GM12878 (cell line): ENCODE data around the gene PAPOLA. TPM values are rescaled to one million over a fixed set of nuclear protein-coding genes. Genes with fewer than 3 reads are reported as not detected.

Experiments
- ATAC-seq: fragments of 200-7000 bp; cut with Tn5 transposase; 3 replicates; pipeline ENCODE4 v1.9.1; 2020; ENCODE audit warnings: mild to moderate bottlenecking, moderate library complexity
- BruUV-seq: library from RNA; stranded (reverse); fragments of 400-500 nt; replicated peaks from 2 replicates; lab custom pipeline; 2021; lab: Mats Ljungman, UMichigan
- CTCF ChIA-PET: fragments of 300-600 bp; sonication (Branson Sonifier 250); formaldehyde crosslinking; extraction: SDS; loops from one replicate; lab custom pipeline; 2021; ENCODE audit warnings: inconsistent platforms; lab: Yijun Ruan, JAX
- POLR2A ChIA-PET: fragments of 350-600 bp; formaldehyde crosslinking; extraction: SDS; loops from one replicate; lab custom pipeline; 2021; ENCODE audit warnings: inconsistent platforms; lab: Charles Lee
- RAD21 ChIA-PET: fragments of 300-600 bp; sonication (Branson Sonifier 250); formaldehyde crosslinking; loops from one replicate; lab custom pipeline; 2023; ENCODE audit warnings: antibody characterized with exemption; ENCODE audit not compliant: unreplicated experiment; lab: Charles Lee
- SMC1A ChIA-PET: fragments of 300-600 bp; sonication (Branson Sonifier 250); formaldehyde crosslinking; loops from one replicate; lab custom pipeline; 2023; ENCODE audit not compliant: unreplicated experiment, uncharacterized antibody; lab: Charles Lee
- DNase-seq: peaks from one replicate; pipeline ENCODE4 v3.0.0-alpha.2; 2011; ENCODE audit warnings: low read depth, low spot score
- FAIRE-seq: peaks from 3 replicates; lab custom pipeline; 2011; peaks lifted over from hg19 to GRCh38; lab: Jason Lieb, UNC
- H2AFZ ChIP-seq: 2 replicates; pipeline ENCODE4 v1.6.0; 2011; ENCODE audit warnings: low read depth, low read length, control low read depth; ENCODE audit not compliant: control insufficient read depth
- H3K27ac ChIP-seq: 2 replicates; pipeline ENCODE4 v1.5.1; 2011; ENCODE audit warnings: control low read depth; ENCODE audit not compliant: control insufficient read depth, insufficient read depth
- H3K27me3 ChIP-seq, 2 experiments: replicated peaks in 1 of 2; 2 replicates each; pipeline versions ENCODE4 v1.6.0 to v1.6.1; 2011; ENCODE audit warnings: low read length in 1 of 2; ENCODE audit not compliant: control insufficient read depth in 2 of 2, insufficient read depth in 2 of 2
- H3K36me3 ChIP-seq, 2 experiments: 2 replicates each; pipeline ENCODE4 v1.5.1; 2011; ENCODE audit warnings: low read length in 1 of 2; ENCODE audit not compliant: control insufficient read depth in 2 of 2, insufficient read depth in 2 of 2
- H3K4me1 ChIP-seq: 2 replicates; pipeline ENCODE4 v1.6.1; 2011; ENCODE audit warnings: mild to moderate bottlenecking, low read length, moderate library complexity, mixed read lengths; ENCODE audit not compliant: control insufficient read depth, insufficient read depth
- H3K4me2 ChIP-seq: 2 replicates; pipeline ENCODE4 v1.6.0; 2011; ENCODE audit warnings: control low read depth; ENCODE audit not compliant: control insufficient read depth, insufficient read depth
- H3K4me3 ChIP-seq: fragments of 200-600 bp; sonication (generic); 2 replicates; pipeline ENCODE4 v1.5.1; 2016
- H3K79me2 ChIP-seq: 2 replicates; pipeline ENCODE4 v1.6.0; 2011; ENCODE audit warnings: low read length; ENCODE audit not compliant: control insufficient read depth, insufficient read depth
- H3K9ac ChIP-seq: 2 replicates; pipeline ENCODE4 v1.8.0; 2011; ENCODE audit warnings: low read length, control low read depth, mixed read lengths; ENCODE audit not compliant: control insufficient read depth, insufficient read depth
- H3K9me3 ChIP-seq: replicated peaks from 3 replicates; pipeline ENCODE4 v1.5.1; 2011; ENCODE audit warnings: mild to moderate bottlenecking, low read length; ENCODE audit not compliant: control insufficient read depth, insufficient read depth
- H4K20me1 ChIP-seq: 2 replicates; pipeline ENCODE4 v1.6.0; 2011; ENCODE audit not compliant: control insufficient read depth, insufficient read depth
- CHD1 ChIP-seq: IDR thresholded peaks from 2 replicates; pipeline ENCODE4 v1.6.1; 2012; ENCODE audit warnings: low read depth, low read length, improper control_type of control experiment
- CREM ChIP-seq: IDR thresholded peaks from 2 replicates; pipeline ENCODE4 v1.6.1; 2014; ENCODE audit warnings: antibody characterized with exemption, low read depth
- EZH2 ChIP-seq: IDR thresholded peaks from 2 replicates; pipeline ENCODE4 v1.6.1; 2012; ENCODE audit warnings: low read depth, mild to moderate bottlenecking, control low read depth, inconsistent platforms, low read length, borderline replicate concordance; ENCODE audit not compliant: control insufficient read depth
- FOXM1 ChIP-seq: IDR thresholded peaks from 2 replicates; pipeline ENCODE4 v1.6.1; 2012; ENCODE audit warnings: low read depth, mild to moderate bottlenecking, inconsistent platforms, low read length, moderate library complexity
- PAX8 ChIP-seq: fragments of 450-650 bp; IDR thresholded peaks from 2 replicates; pipeline ENCODE4 v1.6.1; 2017; ENCODE audit warnings: mild to moderate bottlenecking, moderate library complexity
- SMC3 ChIP-seq: IDR thresholded peaks from 2 replicates; pipeline ENCODE4 v1.6.1; 2011; ENCODE audit warnings: low read length, improper control_type of control experiment, borderline replicate concordance
- ZNF274 ChIP-seq: IDR thresholded peaks from one replicate; pipeline ENCODE4 v1.8.0; 2011; ENCODE audit not compliant: insufficient read length, insufficient read depth
- WGBS: methylation state at CpG from one replicate; pipeline ENCODE4 v1.1.6; 2016; ENCODE audit warnings: low lambda C conversion rate; ENCODE audit not compliant: insufficient replicate concordance, insufficient coverage; ENCODE audit errors: missing lambda C conversion rate; 5-methylcytosine and 5-hydroxymethylcytosine counted together
- in situ Hi-C: fragments of 300-500 bp; cut with MboI; formaldehyde crosslinking; loops from 9 replicates; pipeline ENCODE4 v1.14.3; 2018; ENCODE audit warnings: mixed read lengths
- intact Hi-C: fragments of 100-400 bp; cut with micrococcal nuclease; formaldehyde crosslinking; loops from one replicate; pipeline ENCODE4 v1.14.2; 2022; ENCODE audit not compliant: unreplicated experiment
- polyA plus RNA-seq, 11 experiments: library from polyadenylated mRNA; depleted of rRNA in 4 of 11; unstranded in 6 of 11; stranded (reverse) in 5 of 11; fragments of >200 nt; fragmentation: Nextera tagmentation in 4 of 11; fragmentation: Illumina TruSeq in 1 of 11; extraction: Ambion mirVana in 4 of 11; extraction: Trizol in 1 of 11; gene quantifications; 1 replicate in 1 of 11; 2 replicates in 10 of 11; pipeline versions ENCODE4 v1.2.1 to v1.2.3, GENCODE V29; 2011 to 2016; ENCODE audit warnings: inconsistent platforms in 2 of 11, missing spikeins in 2 of 11, low read depth in 1 of 11
- total RNA-seq, 4 experiments: library from RNA; depleted of rRNA in 3 of 4; stranded (reverse); fragments of >200 nt in 3 of 4; fragmentation: Illumina TruSeq in 1 of 4; extraction: Trizol in 1 of 4; gene quantifications; 2 replicates each; pipeline versions ENCODE4 v1.2.1 to v1.2.3, GENCODE V29; 2013 to 2021
- TF ChIP-seq, protein P1 (sequence below): IDR thresholded peaks from 2 replicates; pipeline ENCODE4 v1.6.1; 2011; ENCODE audit warnings: low read depth, low read length, improper control_type of control experiment, borderline replicate concordance
- TF ChIP-seq, protein P2 (sequence below): fragments of 150-350 bp; IDR thresholded peaks from 2 replicates; pipeline ENCODE4 v1.6.1; 2014; ENCODE audit warnings: mild to moderate bottlenecking, low read depth, low read length

The PAPOLA gene
- total and polyA plus RNA-seq, 10 of the 15 experiments (the other 5 are each of a cell fraction or from before 2014, with no cell fraction given): 46.0 to 185 (median 114) TPM

DNA sequence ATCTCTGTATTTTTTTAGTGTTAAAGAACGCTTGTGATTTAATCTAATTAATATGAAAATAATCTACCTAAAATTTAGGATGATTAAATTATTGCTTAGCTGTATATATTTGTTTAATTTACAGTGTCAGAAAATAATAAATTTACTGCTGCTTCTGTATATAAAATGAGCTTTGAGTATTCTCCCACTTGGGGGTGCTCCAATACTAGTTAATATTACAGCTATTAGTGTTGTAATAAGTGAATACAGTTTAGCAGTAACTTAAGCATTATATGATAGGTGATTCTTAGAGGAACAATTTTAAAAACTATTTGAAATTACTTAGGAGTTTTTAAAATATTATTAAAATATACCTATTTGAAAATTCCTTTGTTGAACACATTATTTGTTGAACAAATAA lies 62.2 kb downstream of the PAPOLA start:
- Histone ChIP-seq H2AFZ (no peak overlapping the region), H3K9me3 (no peaks in the 10 kb centered on the region), H4K20me1 (no peaks in the 10 kb centered on the region), H3K4me3 (no peak overlapping the region), H3K79me2 (no peaks in the 10 kb centered on the region), H3K27me3 (no peaks in the 10 kb centered on the region), H3K27ac (no peak overlapping the region), H3K4me1 (no peaks in the 10 kb centered on the region), H3K36me3 (peaks cover 0 to 26% of the 10 kb centered on the region in 2 experiments; a peak in 2 of 4 replicates), H3K9ac (no peak overlapping the region), H3K4me2 (no peak overlapping the region)
- no TSS peak for BruUV-seq
- FAIRE-seq (no peak), DNase-seq (no peak), ATAC-seq (no peak)
- intact Hi-C loops (no loop called here), in situ Hi-C loops (no loop called here)
- ChIA-PET POLR2A (no interaction called here), SMC1A (interaction anchor here (1.2 to 4.7 kb wide), 4 partner anchors 11 to 289 kb away, joined by 3 to 31 read pairs (median 4); no protein-coding TSS in a partner anchor), CTCF (interaction anchor here (0.9 to 8.4 kb wide), 7 partner anchors 9 to 289 kb away, joined by 3 to 93 read pairs (median 4); no protein-coding TSS in a partner anchor), RAD21 (interaction anchor here (0.6 to 6.6 kb wide), 2 partner anchors 85 to 176 kb away, joined by 3 to 41 read pairs; no protein-coding TSS in a partner anchor)
- TF ChIP-seq, protein P1, sequence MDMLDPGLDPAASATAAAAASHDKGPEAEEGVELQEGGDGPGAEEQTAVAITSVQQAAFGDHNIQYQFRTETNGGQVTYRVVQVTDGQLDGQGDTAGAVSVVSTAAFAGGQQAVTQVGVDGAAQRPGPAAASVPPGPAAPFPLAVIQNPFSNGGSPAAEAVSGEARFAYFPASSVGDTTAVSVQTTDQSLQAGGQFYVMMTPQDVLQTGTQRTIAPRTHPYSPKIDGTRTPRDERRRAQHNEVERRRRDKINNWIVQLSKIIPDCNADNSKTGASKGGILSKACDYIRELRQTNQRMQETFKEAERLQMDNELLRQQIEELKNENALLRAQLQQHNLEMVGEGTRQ: no peak
- no peak for TF ChIP-seq EZH2
- TF ChIP-seq, protein P2, sequence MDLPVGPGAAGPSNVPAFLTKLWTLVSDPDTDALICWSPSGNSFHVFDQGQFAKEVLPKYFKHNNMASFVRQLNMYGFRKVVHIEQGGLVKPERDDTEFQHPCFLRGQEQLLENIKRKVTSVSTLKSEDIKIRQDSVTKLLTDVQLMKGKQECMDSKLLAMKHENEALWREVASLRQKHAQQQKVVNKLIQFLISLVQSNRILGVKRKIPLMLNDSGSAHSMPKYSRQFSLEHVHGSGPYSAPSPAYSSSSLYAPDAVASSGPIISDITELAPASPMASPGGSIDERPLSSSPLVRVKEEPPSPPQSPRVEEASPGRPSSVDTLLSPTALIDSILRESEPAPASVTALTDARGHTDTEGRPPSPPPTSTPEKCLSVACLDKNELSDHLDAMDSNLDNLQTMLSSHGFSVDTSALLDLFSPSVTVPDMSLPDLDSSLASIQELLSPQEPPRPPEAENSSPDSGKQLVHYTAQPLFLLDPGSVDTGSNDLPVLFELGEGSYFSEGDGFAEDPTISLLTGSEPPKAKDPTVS: no peak
- TF ChIP-seq ZNF274: no peak
- TF ChIP-seq SMC3: no peak
- TF ChIP-seq CREM: no peak
- no peak for TF ChIP-seq FOXM1
- no peak for TF ChIP-seq PAX8
- no peak for TF ChIP-seq CHD1
- WGBS: 100% methylated on average over 1 of the region's 1 CpG
